HG03097 (cell line): Measurements from ENCODE around the gene EFNA5.
A peak's percentile ranks its signal among the peaks of the same experiment; 100 is the strongest.

Source experiments
- ATAC-seq: cut with Tn5 transposase; IDR thresholded peaks from one replicate; pipeline ENCODE4 v1.9.1; 2021; ENCODE audit not compliant: unreplicated experiment, low FRiP score

EFNA5 gene

DNA sequence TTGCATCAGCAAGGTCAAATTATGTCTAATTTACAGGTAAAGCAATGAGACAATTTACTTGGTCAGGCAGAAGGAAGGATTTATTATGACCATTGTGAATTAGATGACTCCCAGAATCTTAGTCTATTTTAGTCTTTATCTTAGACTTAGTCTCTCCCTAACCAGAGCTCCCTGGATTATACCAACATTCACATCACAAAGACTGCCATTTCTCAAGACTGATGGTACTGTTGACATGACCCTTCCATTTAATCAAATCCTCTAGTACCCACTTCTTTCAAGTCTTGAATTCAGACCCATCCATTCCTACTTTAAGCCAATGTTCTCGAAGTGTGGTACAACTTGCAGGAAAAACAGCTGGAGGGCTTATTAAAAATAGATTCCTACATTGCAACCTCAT lies 257.0 kb downstream of the EFNA5 start:
- ATAC-seq, result no peak

DNA sequence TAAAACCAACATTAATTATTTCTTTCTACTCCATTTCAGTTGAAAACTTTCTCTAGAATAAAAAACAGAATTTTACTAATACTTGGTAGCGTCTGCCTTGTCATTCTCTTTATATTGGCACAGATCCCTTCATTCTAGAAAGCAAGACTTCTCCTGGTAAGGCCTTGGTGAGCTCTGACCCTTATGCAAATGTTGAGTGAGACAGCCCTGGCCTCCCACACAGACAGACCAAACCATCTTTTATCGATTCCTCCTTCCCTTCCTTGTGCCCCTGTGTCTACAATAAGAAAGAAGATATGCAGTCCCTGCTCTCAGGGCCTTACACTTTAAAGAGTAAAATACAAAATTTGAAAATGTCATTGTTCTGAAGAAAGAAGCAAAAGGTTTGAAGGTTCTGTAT lies 262.2 kb downstream of the EFNA5 start:
- ATAC-seq, result no peak

DNA sequence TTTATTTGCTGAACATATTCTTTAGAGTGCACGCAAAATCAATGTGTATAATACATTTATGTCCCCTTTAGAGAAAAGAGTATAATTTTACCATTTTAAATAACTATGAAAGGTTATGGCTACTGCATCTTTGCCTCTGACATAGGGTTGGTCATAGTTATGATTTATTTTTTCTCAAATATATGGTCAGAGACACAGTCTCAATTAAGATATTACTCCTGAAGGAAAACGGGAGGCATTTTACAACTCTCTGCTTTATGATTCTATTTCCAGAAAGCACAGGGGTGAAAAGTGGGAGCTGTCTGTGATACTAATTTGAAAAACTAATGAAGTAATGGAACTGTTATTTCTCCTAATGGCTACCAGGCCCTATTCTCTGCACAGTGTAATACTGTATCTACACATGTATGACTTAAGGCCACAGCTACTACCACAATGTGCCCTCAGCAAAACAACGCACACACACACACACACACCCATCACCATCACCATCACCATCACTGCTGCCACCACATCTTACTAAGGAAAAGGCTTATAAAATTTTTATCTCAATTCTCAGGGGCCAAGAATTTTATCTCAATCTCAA lies 262.9 kb downstream of the EFNA5 start:
- ATAC-seq, result no peak

DNA sequence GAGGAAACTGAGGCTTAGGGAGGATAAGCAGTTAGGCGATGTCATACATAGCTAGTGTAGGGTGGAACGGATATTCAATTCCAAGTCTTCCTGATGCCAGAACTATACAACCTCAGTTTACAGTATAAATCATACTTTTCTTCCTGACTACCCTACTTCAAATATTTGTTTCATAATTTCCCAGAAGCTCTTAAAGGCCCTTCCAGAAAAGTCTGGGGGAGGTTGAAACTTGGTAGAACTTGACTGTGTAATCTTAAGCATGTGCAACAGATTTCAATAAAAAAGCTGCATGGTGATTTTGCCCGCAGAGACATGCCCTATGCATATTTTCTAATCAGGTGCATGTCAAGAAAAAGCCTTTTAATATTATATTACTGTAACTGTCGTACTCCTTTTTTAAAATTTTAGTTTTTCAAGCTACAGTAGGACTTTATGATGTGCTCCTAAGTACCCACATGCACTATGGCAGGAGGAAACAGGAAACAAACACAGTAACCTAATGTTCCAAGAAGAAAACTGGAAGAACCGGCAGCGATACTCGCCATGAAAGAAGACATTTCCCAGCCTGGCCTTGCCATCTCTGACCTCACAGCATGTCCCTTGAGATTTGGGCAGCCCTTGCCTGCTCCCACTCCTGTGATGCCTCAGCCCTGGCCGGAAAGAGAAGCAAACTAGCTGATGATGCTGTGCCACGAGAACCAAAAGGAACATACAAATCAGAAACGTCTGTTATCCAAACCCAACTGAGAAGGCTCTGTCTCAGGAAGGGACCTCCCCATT lies 266.0 kb downstream of the EFNA5 start:
- no peak for ATAC-seq

DNA sequence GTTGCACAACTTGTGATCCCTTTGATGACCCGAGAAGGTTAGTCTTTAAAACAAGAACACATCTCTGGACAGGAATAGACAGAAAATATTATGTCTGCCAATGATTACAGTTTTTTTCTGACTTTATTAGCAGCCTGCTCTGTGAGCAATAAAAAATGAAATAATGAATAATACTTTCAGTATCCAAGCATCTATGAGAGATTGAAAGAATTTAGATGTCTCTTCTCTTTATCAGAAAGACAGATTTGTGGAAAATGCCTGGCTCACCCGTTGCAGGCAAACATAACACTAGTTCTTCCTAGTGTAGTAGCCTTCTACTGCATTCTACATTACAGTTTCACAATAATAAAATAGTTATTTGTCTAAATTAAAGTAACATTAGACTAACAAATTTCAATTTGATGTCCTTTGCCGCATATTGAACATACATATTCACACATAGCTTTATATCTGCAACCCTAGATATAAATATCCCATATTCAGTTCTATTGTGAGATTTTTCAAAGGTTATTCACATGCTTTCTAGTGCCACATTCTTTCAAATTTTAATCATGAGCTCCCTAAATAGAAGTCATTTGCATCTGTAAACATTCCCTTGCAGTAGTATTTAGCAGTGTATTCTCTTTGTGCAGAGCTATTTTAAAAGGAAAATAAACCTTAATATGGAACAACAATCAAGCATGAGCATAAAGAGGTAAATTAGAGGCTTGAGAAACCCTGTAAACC lies 267.3 kb downstream of the EFNA5 start:
- ATAC-seq, result no peak

DNA sequence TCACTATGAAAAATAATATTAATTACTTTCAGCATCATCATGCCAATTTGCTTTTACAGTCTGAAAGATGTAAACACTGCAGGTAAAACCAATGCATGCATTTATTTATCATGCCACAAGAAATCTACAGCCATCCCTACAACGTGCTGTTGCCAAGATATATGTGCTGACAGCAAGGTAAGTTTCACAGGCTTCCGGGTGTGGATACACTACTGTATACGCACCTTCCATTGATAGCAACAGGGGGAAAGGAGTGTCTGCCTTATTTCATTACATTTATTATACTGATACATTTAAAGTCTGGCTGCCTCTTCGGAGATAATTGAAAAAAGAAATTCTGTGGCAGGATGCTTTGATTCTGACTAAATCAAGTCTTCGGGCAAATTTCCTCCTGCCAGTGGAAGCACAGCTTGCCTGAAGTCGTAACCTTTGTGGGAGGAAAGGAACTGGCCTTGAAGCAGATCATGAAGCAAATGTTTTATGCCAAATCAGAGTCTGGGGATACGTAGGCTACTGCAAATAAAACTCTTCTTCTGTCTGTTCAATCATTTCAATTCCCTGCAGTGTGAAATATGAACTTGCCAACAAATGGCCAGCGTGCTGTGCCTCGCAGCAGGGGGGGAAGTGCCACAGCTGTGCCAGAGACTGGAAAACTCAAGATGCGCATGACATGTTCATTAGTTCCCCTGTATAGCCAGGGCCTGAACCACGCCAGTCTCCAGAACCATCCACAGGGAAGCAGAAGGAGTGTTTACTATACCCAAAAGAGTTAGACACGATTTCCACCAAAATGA lies 268.1 kb downstream of the EFNA5 start:
- no peak for ATAC-seq

DNA sequence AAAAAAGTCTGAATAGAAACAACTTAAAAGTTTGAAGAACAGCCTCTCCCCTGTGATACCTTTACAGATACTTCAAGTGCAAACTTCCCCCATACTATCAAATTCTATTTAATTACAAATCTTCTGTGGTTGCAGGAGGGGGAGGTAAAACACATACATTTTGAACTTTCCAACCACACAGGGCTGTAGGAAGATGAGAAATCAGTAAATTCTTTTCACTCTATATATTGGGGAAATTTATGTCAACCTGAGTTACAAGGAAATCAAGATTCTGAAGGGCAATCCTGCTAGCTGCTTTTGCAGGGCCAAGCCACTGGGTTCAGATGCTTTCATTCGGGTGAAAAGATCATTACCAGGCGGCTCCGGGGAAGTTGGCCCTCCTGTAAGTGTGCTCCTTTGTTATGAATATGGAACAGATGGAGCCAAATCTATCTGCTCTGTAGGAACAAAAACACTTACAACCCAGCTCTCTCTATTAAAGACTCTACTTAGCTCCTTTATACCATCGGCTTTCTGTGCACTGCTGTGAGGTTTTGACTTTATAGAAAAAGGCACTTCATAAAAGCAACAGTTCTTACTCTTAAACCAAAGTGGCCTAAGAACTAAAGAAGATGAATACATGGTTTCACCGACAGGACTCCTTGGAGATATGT lies 269.1 kb downstream of the EFNA5 start:
- no peak for ATAC-seq

DNA sequence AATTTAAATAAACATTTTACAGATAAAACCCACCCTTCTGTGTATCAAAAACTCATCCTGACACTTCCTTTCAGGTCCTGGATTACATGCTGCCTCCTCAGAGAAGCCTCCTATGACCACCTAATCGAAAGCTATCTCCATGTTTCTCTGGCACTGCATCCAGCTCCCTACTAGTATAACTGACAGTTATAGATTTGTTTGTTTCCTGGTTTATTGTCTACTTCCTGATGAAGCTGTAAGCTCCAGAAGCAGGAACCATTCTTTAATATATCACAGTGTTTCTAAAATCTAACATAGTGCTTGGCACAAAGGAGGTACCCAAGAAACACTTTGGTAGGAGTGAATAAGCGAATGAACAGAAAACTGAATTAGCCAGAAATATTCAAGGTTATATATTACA lies 270.4 kb downstream of the EFNA5 start:
- ATAC-seq, result no peak

DNA sequence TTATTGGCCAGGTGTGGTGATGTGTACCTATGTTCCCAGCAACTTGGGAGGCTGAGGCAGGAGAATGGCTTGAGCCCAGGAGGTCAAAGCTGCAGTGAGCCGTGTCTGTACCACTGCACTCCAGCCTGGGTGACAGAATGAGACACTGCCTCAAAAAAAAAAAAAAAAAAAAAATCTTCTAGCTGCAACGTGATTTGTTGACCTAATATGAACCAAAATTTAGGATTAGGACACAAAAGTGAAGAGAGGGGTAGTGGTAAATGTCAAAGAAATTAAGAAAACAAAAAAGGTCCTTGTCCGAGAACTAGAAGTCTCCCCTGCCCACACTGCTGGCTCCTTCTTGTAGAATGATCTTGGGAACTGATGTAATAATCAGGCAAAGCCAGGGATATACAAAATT lies 272.0 kb downstream of the EFNA5 start:
- ATAC-seq, result no peak

DNA sequence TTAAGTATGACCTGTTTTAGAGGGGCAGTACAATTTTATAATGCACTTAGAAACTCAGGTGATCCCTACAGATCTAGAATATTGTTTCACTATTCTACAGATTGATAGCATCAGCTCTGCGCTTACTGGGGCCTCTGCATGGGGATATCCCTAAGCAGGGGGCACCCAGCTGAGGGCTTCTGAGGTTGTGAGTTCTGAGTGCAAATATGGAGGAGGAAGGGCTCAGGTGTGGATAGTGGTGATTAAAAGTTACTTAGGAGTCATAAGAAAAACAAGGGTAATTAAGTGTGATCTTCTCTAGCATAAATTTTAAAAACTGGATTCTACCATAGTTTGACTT lies 274.4 kb downstream of the EFNA5 start:
- peak; percentile 33 for ATAC-seq

DNA sequence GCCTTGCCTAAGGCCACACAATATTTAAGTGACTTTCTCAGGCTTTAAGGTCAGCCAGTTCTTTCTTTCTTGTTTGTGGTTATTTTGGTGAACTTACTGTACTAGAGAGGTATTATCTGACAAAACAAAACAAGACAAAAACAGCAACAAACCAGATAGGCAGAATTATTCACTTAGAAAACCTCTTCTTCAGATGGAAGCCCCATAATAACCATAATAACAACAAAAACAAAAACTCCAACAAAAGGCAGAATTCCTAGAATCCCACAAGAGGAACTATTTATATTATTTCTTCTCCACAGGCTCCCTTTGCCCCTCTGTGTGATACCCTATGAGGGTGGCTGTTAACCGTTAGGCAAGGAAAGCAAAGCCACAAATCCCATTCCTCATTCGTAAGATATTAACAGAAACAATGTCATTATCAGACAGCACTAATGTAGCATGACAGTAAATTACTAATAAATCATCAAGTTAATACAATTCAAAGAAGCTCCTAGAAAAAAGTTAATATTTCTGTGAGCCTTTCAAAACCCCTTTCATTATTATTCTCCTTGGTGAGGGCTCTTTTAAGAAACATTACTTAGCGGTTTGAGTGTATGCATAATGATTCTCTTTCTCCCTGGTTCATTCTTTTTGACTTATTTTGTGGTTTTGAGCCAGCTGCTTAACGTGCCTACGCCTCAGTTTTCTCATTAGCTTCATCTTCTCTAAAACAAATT lies 274.9 kb downstream of the EFNA5 start:
- ATAC-seq, result peak; percentile 82

DNA sequence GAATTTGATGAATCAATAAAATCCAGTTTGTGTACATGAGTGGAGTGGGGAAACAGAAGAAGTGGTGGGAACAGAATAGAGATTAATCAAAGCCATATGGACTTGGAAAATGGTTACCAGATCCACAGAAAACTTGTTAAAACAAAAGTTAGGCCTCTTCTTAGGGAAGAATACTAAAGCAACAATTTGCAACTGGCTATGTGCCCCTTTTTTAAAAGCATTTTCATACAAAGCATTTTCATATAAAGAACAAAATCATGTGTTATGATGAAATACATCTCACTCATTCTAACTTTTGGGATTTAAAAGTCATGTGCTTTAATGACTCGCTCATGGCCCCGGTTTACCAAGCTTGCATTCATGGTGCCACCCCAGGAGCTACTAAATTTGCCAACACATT lies 276.9 kb downstream of the EFNA5 start:
- ATAC-seq, result no peak

DNA sequence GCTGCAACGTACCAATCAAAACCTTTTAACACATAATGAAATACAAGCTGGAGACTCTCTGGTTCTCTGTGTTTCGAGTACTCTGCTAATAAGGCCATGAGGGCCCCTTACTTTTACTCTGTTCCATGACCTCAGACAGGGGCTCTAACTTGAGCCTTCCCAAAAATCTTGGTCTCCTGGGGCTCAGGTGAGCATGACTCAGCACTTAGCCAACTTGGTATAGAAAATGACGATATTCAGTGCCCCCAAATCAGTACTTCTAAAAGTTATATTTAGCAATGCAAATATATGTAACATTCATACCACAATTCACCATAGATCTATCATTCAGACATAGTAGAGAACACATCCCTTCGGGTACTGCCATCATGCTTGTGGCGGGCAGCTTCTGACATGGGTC lies 278.9 kb downstream of the EFNA5 start:
- ATAC-seq, result no peak

DNA sequence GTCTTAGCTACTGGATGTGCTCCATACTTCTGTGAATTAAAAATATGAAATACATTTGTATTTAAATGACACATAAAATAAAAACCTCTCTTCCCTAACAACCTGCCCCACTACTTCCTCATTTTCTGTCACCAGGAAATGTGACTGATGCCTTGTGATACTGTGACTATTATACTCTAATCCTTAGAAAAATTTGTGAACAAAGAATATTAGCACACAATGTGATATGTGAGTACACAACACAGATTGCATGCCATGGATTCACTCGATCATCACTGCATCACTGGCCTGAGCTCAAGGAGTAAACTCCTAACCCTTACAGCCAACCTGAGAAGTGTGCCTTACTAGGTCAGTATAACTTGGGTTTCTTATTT lies 281.0 kb downstream of the EFNA5 start:
- ATAC-seq, result no peak

DNA sequence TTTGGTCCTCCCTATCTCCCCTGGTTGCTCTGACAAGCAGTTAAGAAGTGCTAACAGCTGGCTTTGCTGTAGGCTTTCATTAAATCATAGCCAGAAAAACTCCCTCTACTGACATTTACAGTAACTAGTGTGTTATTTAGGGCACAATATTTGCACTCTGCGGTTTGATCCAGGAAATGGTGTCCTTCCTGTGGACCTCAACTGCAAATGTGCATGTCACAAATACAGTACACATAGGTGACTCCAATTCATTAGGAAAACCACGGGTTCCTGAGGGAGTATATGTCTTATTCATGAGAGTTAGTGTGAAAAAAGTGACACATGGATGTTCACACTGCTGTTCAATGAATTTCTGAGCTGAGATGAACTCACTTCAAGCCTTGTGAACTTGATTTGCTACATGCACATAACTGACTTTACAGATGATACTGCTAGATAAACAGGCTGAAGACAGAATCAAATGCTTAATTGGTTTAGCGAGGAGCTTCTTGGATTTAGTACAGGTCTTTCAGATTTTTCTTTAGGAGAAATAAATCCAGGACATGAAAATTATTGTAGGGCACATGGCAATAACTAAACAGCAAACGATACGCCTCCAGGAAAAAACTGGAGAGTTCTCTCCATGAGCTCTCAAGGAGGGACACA lies 281.5 kb downstream of the EFNA5 start:
- ATAC-seq, result peak; percentile 87

DNA sequence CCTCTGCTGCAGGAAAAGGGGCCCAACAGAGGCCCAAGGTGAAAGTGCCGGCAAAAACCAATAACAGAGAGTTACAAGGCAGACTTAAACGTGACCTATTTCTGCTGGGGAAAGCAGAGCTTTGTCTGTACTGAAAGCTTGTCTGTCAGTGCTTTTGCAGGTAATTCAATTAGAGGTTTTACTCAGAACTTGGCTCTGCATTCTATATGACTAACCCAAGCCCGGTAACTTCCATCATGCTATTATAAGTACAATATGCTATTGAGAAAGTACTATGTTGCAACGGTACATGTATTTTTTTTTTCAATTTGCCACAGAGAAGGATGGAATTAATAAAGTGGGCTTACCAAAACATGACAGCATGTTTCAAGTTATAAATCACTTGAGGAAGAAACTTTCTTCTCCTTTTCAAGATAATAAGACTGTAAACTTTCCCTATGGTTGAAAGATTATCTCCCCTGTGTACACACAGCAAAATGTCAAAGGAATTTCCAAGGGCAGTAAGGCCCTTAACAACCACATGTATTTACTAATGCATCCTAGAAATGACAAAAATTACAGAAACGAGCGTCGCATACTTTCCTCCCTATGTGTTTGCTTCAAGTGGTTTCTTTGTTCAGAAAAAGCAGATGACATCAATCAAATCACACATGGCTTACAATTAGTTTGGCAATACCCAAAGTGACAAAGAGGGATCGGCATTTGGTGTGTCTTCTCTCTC lies 282.4 kb downstream of the EFNA5 start:
- peak; percentile 39 for ATAC-seq

DNA sequence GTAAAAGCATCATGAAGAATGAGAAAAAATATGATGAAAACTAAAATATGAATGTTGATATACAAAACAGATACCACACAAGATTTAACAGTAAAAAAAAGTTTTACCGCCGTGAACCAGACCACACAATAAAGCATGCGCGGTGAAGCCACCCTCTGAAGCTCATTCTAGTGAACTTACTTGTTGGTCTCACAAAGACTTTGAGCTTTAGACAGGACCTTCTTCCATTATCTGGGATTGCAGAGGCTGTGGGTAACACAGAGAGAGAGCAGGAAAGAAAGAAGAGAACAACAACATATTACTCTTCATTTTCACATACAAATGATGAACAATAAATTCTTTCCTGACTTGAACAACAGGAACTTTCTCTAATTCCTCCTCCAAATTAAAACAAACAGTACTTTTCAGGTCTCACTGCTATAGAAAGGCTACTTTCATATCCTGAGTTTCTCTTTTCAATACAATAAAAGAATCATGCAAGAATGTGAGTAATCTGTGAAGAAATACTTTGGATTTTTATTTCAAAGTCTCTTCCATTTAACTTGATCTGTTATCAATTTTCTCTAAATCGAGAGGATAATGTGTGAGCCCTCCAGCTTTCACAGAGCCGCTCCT lies 283.1 kb downstream of the EFNA5 start:
- no peak for ATAC-seq

DNA sequence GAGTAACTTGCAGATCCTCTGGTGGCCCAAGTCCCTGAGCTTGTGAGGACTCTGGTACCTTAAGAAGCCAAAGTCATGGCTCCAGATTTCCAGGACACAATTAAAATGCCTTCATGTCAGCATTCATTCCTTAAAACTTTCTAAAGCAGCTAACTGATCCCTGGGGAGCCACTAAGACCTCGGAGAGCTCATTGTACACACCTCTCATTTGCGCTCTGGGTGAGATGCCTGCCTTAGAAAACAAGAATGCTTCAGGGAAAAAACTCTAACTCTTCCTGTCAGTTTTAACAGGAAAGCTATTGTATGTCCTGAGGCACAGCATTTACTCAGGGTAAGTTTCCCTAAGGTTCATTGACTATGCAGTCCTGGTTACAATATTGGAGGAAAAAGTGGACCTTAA lies 285.0 kb downstream of the EFNA5 start:
- no peak for ATAC-seq

DNA sequence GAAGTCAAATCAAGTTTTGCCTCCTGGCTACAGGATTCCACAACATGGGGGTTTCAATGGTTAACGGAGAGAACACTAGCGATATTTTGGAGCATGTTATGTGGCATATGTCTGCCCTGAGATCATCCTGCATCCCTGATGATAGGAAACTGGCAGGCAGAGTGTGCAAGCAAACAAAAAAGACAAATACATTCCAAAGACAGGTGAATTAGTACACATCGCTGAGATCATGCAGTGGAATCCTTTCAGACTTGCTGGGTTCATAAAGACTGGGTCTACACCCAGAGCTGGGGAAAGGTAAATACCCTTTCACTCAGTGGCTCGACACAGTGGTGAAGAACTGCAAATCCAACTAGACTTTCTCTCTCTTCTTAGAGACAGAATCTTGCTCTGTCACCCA lies 286.5 kb downstream of the EFNA5 start:
- ATAC-seq, result no peak
